IPS-18c (cell line): ENCODE results near the gene GMPR2.

Source experiments
- H3K4me3 ChIP-seq: 2 replicates; pipeline ENCODE4 v1.7.0; 2013; ENCODE audit warnings: low read depth, mild to moderate bottlenecking, low read length, moderate library complexity; ENCODE audit not compliant: insufficient read depth
- H3K9me3 ChIP-seq: one replicate; pipeline ENCODE4 v1.6.1; 2013; ENCODE audit warnings: mild to moderate bottlenecking, low read length, moderate library complexity; ENCODE audit not compliant: control insufficient read depth, insufficient read depth

GMPR2 gene

GRCh38 chr14:24269910-24270536 lies 37.3 kb downstream of the GMPR2 start:
- Histone ChIP-seq H3K9me3 (no peaks in the 10 kb centered on the region), H3K4me3 (no peak overlapping the region)

GRCh38 chr14:24270537-24271133 lies 37.9 kb downstream of the GMPR2 start:
- Histone ChIP-seq H3K9me3 (no peaks in the 10 kb centered on the region), H3K4me3 (peak overlapping the region; percentile 70)

GRCh38 chr14:24271134-24271833 lies 38.6 kb downstream of the GMPR2 start, which contains the start of gene RABGGTA:
Gene RABGGTA, minus strand, starts transcription at chr14:24271597. Its CDS starts 482 bp downstream, at chr14:24271115.
- no peaks in the 10 kb centered on the region for H3K9me3 ChIP-seq

GRCh38 chr14:24271834-24272263 lies 39.1 kb downstream of the GMPR2 start:
- H3K9me3 ChIP-seq = no peaks in the 10 kb centered on the region
- H3K4me3 ChIP-seq = peak overlapping the region; percentile 70

More at GRCh38 chr14:24271134-24271833, 38.6 kb downstream of the GMPR2 start, which contains the start of gene RABGGTA:
- peak within 1 kb of the TSS; percentile 70 for H3K4me3 ChIP-seq

- Histone ChIP-seq H3K4me3 (no peak overlapping the region), H3K9me3 (no peaks in the 10 kb centered on the region)
Observed at GRCh38 chr14:24272467-24272866, 39.7 kb downstream of the GMPR2 start.

- no peaks in the 10 kb centered on the region for H3K9me3 ChIP-seq
- H3K4me3 ChIP-seq = no peak overlapping the region
Observed at GRCh38 chr14:24273422-24273998, 40.8 kb downstream of the GMPR2 start.

- no peaks in the 10 kb centered on the region for H3K9me3 ChIP-seq
- H3K4me3 ChIP-seq = no peak overlapping the region
Observed at GRCh38 chr14:24274101-24274543, 41.4 kb downstream of the GMPR2 start.

GRCh38 chr14:24277071-24277470 lies 44.3 kb downstream of the GMPR2 start:
- no peaks in the 10 kb centered on the region for H3K9me3 ChIP-seq
- H3K4me3 ChIP-seq = no peak overlapping the region

GRCh38 chr14:24277606-24278321 lies 45.0 kb downstream of the GMPR2 start:
- Histone ChIP-seq H3K4me3 (no peak overlapping the region), H3K9me3 (no peaks in the 10 kb centered on the region)

- H3K9me3 ChIP-seq = no peaks in the 10 kb centered on the region
Observed at GRCh38 chr14:24278424-24278823, 45.7 kb downstream of the GMPR2 start.

GRCh38 chr14:24279301-24280186 lies 46.8 kb downstream of the GMPR2 start:
- Histone ChIP-seq H3K9me3 (no peaks in the 10 kb centered on the region), H3K4me3 (no peak overlapping the region)

More at GRCh38 chr14:24278424-24278823, 45.7 kb downstream of the GMPR2 start:
- no peak overlapping the region for H3K4me3 ChIP-seq

GRCh38 chr14:24280797-24281460 lies 48.2 kb downstream of the GMPR2 start:
- Histone ChIP-seq H3K9me3 (no peaks in the 10 kb centered on the region), H3K4me3 (no peak overlapping the region)

GRCh38 chr14:24281636-24282035 lies 48.9 kb downstream of the GMPR2 start:
- Histone ChIP-seq H3K9me3 (no peaks in the 10 kb centered on the region), H3K4me3 (no peak overlapping the region)

- Histone ChIP-seq H3K9me3 (no peaks in the 10 kb centered on the region), H3K4me3 (no peak overlapping the region)
Observed at GRCh38 chr14:24282736-24283135, 50.0 kb downstream of the GMPR2 start.

GRCh38 chr14:24283796-24284460 lies 51.2 kb downstream of the GMPR2 start:
- H3K9me3 ChIP-seq = no peaks in the 10 kb centered on the region

More at GRCh38 chr14:24283796-24284460, 51.2 kb downstream of the GMPR2 start:
- H3K4me3 ChIP-seq = no peak overlapping the region
